K562 (cell line): ENCODE results near the gene C11orf52. TPM values are rescaled to one million over a fixed set of nuclear protein-coding genes. Genes with fewer than 3 reads are reported as not detected.

Experiments
- ATAC-seq: fragments of 200-7000 bp; cut with Tn5 transposase; 3 replicates; pipeline ENCODE4 v1.9.1; 2020; ENCODE audit warnings: moderate library complexity
- BruUV-seq: library from RNA; stranded (reverse); fragments of 400-500 nt; replicated peaks from 2 replicates; lab custom pipeline; 2021; lab: Mats Ljungman, UMichigan
- CTCF ChIA-PET: fragments of 300-600 bp; formaldehyde crosslinking; extraction: SDS; loops from one replicate; lab custom pipeline; 2021; ENCODE audit warnings: low intra/inter-chr PET ratio; lab: Yijun Ruan, JAX
- POLR2A ChIA-PET: fragments of 300-600, 350-650 bp; sonication (Branson Sonifier 250); formaldehyde crosslinking; extraction: SDS; loops from one replicate; lab custom pipeline; 2021; ENCODE audit warnings: antibody characterized with exemption, inconsistent platforms; lab: Yijun Ruan, JAX
- DNase-seq, 4 experiments: peaks; one replicate each; pipeline versions ENCODE4 v3.0.0 to v3.0.0-alpha.2; 2011 to 2018; ENCODE audit warnings: low spot score in 3 of 4, mixed read lengths in 3 of 4; ENCODE audit errors: extremely low read depth in 1 of 4
- FAIRE-seq: peaks from 2 replicates; lab custom pipeline; 2011; peaks lifted over from hg19 to GRCh38; lab: Jason Lieb, UNC
- H2AFZ ChIP-seq: 2 replicates; pipeline ENCODE4 v1.6.0; 2011; ENCODE audit warnings: low read depth, low read length, control low read depth, inconsistent platforms
- H3K27ac ChIP-seq: fragments of 200-600 bp; 3 replicates; pipeline ENCODE4 v1.8.0; 2011; ENCODE audit warnings: low read depth, mild to moderate bottlenecking, control low read depth, inconsistent platforms, low read length, moderate library complexity, mixed read lengths; ENCODE audit errors: extremely low read depth
- H3K27me3 ChIP-seq, 2 experiments: fragments of 300-600 bp in 1 of 2; 2 replicates in 1 of 2; 3 replicates in 1 of 2; pipeline versions ENCODE4 v1.6.0 to v1.8.0; 2011; ENCODE audit warnings: inconsistent platforms in 2 of 2, low read length in 2 of 2, mild to moderate bottlenecking in 1 of 2, mixed read lengths in 1 of 2, moderate library complexity in 1 of 2; ENCODE audit not compliant: control insufficient read depth in 2 of 2, insufficient read depth in 2 of 2
- H3K36me3 ChIP-seq: fragments of 300-600 bp; 3 replicates; pipeline ENCODE4 v1.8.0; 2011; ENCODE audit warnings: mild to moderate bottlenecking, low read length, inconsistent platforms; ENCODE audit not compliant: control insufficient read depth, insufficient read depth
- H3K4me1 ChIP-seq, 2 experiments: fragments of 200-600 bp in 1 of 2; replicated peaks in 1 of 2; 2 replicates in 1 of 2; 3 replicates in 1 of 2; pipeline versions ENCODE4 v1.5.1 to v1.8.0; 2011; ENCODE audit warnings: inconsistent platforms in 2 of 2, low read length in 2 of 2, mild to moderate bottlenecking in 1 of 2, mixed read lengths in 1 of 2, moderate library complexity in 1 of 2; ENCODE audit not compliant: control insufficient read depth in 2 of 2, insufficient read depth in 2 of 2
- H3K4me2 ChIP-seq: 2 replicates; pipeline ENCODE4 v1.6.1; 2011; ENCODE audit warnings: low read length, control low read depth, inconsistent platforms, mixed read lengths; ENCODE audit not compliant: insufficient read depth
- H3K4me3 ChIP-seq: fragments of 200-600 bp; sonication (generic), shearing (Covaris generic); 2 replicates; pipeline ENCODE4 v1.5.1; 2016; ENCODE audit warnings: control low read depth, inconsistent platforms
- H3K79me2 ChIP-seq: fragments of 200-600 bp; 3 replicates; pipeline ENCODE4 v1.8.0; 2011; ENCODE audit warnings: low read length, inconsistent platforms; ENCODE audit not compliant: control insufficient read depth, insufficient read depth
- H3K9ac ChIP-seq, 2 experiments: 2 replicates each; pipeline versions ENCODE4 v1.6.0 to v1.6.1; 2011; ENCODE audit warnings: low read depth in 2 of 2, low read length in 2 of 2, control low read depth in 1 of 2, inconsistent platforms in 1 of 2, mild to moderate bottlenecking in 1 of 2, mixed read lengths in 1 of 2; ENCODE audit not compliant: insufficient read depth in 1 of 2
- H3K9me1 ChIP-seq: one replicate; pipeline ENCODE4 v1.6.0; 2011; ENCODE audit warnings: inconsistent platforms, mild to moderate bottlenecking, low read length, moderate library complexity; ENCODE audit not compliant: control insufficient read depth, insufficient read depth
- H3K9me3 ChIP-seq: replicated peaks from 2 replicates; pipeline ENCODE4 v1.5.1; 2011; ENCODE audit warnings: low read depth, low read length, inconsistent platforms; ENCODE audit not compliant: control insufficient read depth, insufficient read depth
- H4K20me1 ChIP-seq: replicated peaks from 2 replicates; pipeline ENCODE4 v1.6.1; 2011; ENCODE audit warnings: low read length, inconsistent platforms, mixed read lengths; ENCODE audit not compliant: control insufficient read depth, insufficient read depth
- ARID3B ChIP-seq: fragments of 250-450 bp; sonication (Bioruptor Pico); IDR thresholded peaks from 2 replicates; pipeline ENCODE4 v1.4.0; 2020; ENCODE audit warnings: borderline replicate concordance
- CEBPG ChIP-seq, 3 experiments: fragments of 200-800 bp in 1 of 3; sonication (Bioruptor generic) in 1 of 3; sonication (generic) in 1 of 3; formaldehyde crosslinking in 1 of 3; IDR thresholded peaks in 2 of 3; conservative IDR thresholded peaks in 1 of 3; 2 replicates each; pipeline versions ENCODE4 v1.6.1 to v1.8.0; 2016 to 2022; ENCODE audit warnings: missing compliant biosample characterization in 2 of 3, missing genetic modification characterization in 2 of 3, mild to moderate bottlenecking in 1 of 3, missing genetic modification reagents in 1 of 3
- WGBS: fragments of 100-300 bp; shearing (Covaris generic); methylation state at CpG from one replicate; pipeline ENCODE4 v1.1.6; 2016; ENCODE audit warnings: low coverage, mixed read lengths; ENCODE audit not compliant: insufficient coverage; ENCODE audit errors: missing lambda C conversion rate; 5-methylcytosine and 5-hydroxymethylcytosine counted together
- in situ Hi-C: fragments of 300-500 bp; cut with MboI; formaldehyde crosslinking; loops from 4 replicates; pipeline ENCODE4 v1.15.0; 2018; ENCODE audit warnings: inconsistent platforms, mixed read lengths
- intact Hi-C: fragments of 100-400 bp; cut with micrococcal nuclease; formaldehyde crosslinking; loops from 2 replicates; pipeline ENCODE4 v1.14.2; 2022
- polyA plus RNA-seq, 8 experiments: library from polyadenylated mRNA; depleted of rRNA in 4 of 8; stranded (reverse) in 5 of 8; unstranded in 3 of 8; fragments of >200 nt; fragmentation: Nextera tagmentation in 2 of 8; fragmentation: Illumina TruSeq in 1 of 8; extraction: Ambion mirVana in 2 of 8; extraction: Trizol in 1 of 8; gene quantifications; 2 replicates each; pipeline versions ENCODE4 v1.2.1 to v1.2.3, GENCODE V29; 2011 to 2014; ENCODE audit warnings: inconsistent platforms in 1 of 8, missing spikeins in 1 of 8
- total RNA-seq, 7 experiments: library from RNA; depleted of rRNA in 6 of 7; stranded (reverse); fragments of >200 nt in 6 of 7; fragmentation: Illumina TruSeq in 2 of 7; extraction: Trizol in 2 of 7; gene quantifications; 2 replicates each; pipeline versions ENCODE4 v1.2.1 to v1.2.3, GENCODE V29; 2011 to 2021; ENCODE audit warnings: low replicate concordance in 1 of 7

Gene C11orf52
- total and polyA plus RNA-seq, 9 of the 15 experiments (the other 6 are each of a cell fraction or from before 2014, with no cell fraction given): 0.29 to 2.9 (median 1.0) TPM

- Histone ChIP-seq H2AFZ (no peak overlapping the region), H3K9me1 (no peaks in the 10 kb centered on the region), H4K20me1 (no peaks in the 10 kb centered on the region), H3K27me3 (no peaks in the 10 kb centered on the region), H3K79me2 (peaks cover 8% of the 10 kb centered on the region; the same call in 2 of the 3 replicates), H3K27ac (no peak overlapping the region), H3K4me1 (peaks cover 21 to 23% of the 10 kb centered on the region in 2 experiments), H3K9me3 (no peaks in the 10 kb centered on the region), H3K4me3 (no peak overlapping the region), H3K4me2 (no peak overlapping the region), H3K36me3 (no peaks in the 10 kb centered on the region), H3K9ac (no peak overlapping the region)
- TF ChIP-seq ARID3B (CRISPR knock-in tag) (no peak), CEBPG (CRISPR knock-in tag; IDR thresholded peaks at IDR 0.05) (no peak), CEBPG (tag; conservative IDR thresholded peaks at IDR 0.05 in 1 of 2, IDR thresholded peaks at IDR 0.05 in 1 of 2) (peak; percentile 15 to 32; a peak in 1 of 4 replicates)
- 55% methylated on average over 1 of the region's 1 CpG for WGBS
- ChIA-PET POLR2A (interaction anchor here (1.3 kb wide), 1 partner anchor 109 kb away, joined by 3 read pairs; no protein-coding TSS in a partner anchor), CTCF (interaction anchor here (0.7 kb wide), 1 partner anchor 48 kb away, joined by 6 read pairs; no protein-coding TSS in a partner anchor)
- intact Hi-C loops (loop anchor here (5.0 kb wide), 1 partner anchor 153 kb away; the partner anchor contains the start of genes SDHD and TIMM8B), in situ Hi-C loops (no loop called here)
- DNase-seq: no peak
- BruUV-seq: no TSS peak
- no peak for FAIRE-seq
- no peak for ATAC-seq
These were observed 15.2 kb downstream of the C11orf52 start for GRCh38 chr11:111933872-111934271.
